Spleen (tissue), 11 donors: ENCODE measurements around the gene LRRFIP2. TPM values are rescaled to one million over a fixed set of nuclear protein-coding genes. Genes with fewer than 3 reads are reported as not detected.

ENCODE experiments used
- DNase-seq: peaks from one replicate; pipeline ENCODE4 v3.0.0-alpha.2; 2020
- H3K27ac ChIP-seq, 8 donors: fragments of 200-600 bp; sonication (generic) in 7 of 8; 1 replicate in 4 of 8; 2 replicates in 4 of 8; pipeline versions ENCODE4 v1.5.0 to v1.8.0; 2016 to 2021; ENCODE audit warnings: inconsistent platforms in 4 of 8, mild to moderate bottlenecking in 4 of 8, moderate library complexity in 1 of 8
- H3K27me3 ChIP-seq, 7 donors: fragments of 200-600 bp; sonication (generic) in 6 of 7; replicated peaks in 1 of 7; 1 replicate in 4 of 7; 2 replicates in 3 of 7; pipeline versions ENCODE4 v1.5.0 to v1.8.0; 2016 to 2021; ENCODE audit warnings: inconsistent platforms in 3 of 7, mild to moderate bottlenecking in 1 of 7
- H3K36me3 ChIP-seq, 6 donors: fragments of 200-600 bp; sonication (generic) in 5 of 6; 1 replicate in 4 of 6; 2 replicates in 2 of 6; pipeline versions ENCODE4 v1.5.0 to v1.8.0; 2016 to 2021; ENCODE audit warnings: inconsistent platforms in 2 of 6
- H3K4me1 ChIP-seq, 6 donors: fragments of 200-600 bp; sonication (generic) in 5 of 6; 1 replicate in 3 of 6; 2 replicates in 3 of 6; pipeline versions ENCODE4 v1.5.0 to v1.8.0; 2016 to 2021; ENCODE audit warnings: inconsistent platforms in 3 of 6
- H3K4me3 ChIP-seq, 8 donors: fragments of 200-600 bp; sonication (generic) in 7 of 8; 1 replicate in 4 of 8; 2 replicates in 4 of 8; pipeline versions ENCODE4 v1.5.0 to v1.8.0; 2016 to 2021; ENCODE audit warnings: inconsistent platforms in 4 of 8, mild to moderate bottlenecking in 4 of 8, moderate library complexity in 2 of 8
- H3K9me3 ChIP-seq, 8 donors: fragments of 200-600 bp; sonication (generic) in 7 of 8; 1 replicate in 4 of 8; 2 replicates in 4 of 8; pipeline versions ENCODE4 v1.5.0 to v1.8.0; 2016 to 2021; ENCODE audit warnings: inconsistent platforms in 4 of 8
- CTCF ChIP-seq, 11 experiments: fragments of 200-600 bp in 7 of 11; fragments of 450-650 bp in 4 of 11; sonication (generic) in 4 of 11; IDR thresholded peaks in 8 of 11; conservative IDR thresholded peaks in 3 of 11; 1 replicate in 7 of 11; 2 replicates in 4 of 11; pipeline versions ENCODE4 v1.4.0 to v1.8.0; 2016 to 2021; ENCODE audit warnings: antibody characterized with exemption in 11 of 11, inconsistent platforms in 4 of 11, mild to moderate bottlenecking in 1 of 11
- POLR2A ChIP-seq, 3 donors: fragments of 450-650 bp; IDR thresholded peaks; one replicate each; pipeline ENCODE4 v1.5.1; 2017; ENCODE audit warnings: antibody characterized with exemption in 3 of 3, mild to moderate bottlenecking in 1 of 3
- POLR2AphosphoS5 ChIP-seq, 3 donors: sonication (generic); formaldehyde crosslinking; IDR thresholded peaks; one replicate each; pipeline ENCODE4 v1.5.1; 2017; ENCODE audit warnings: antibody characterized with exemption in 3 of 3
- WGBS, 5 donors: extraction: QIAGEN DNeasy Blood & Tissue Kit in 3 of 5; methylation state at CpG; one replicate each; pipeline versions ENCODE4 v1.1.5 to v1.1.7; 2013 to 2018; 5-methylcytosine and 5-hydroxymethylcytosine counted together
- intact Hi-C: fragments of 100-400 bp; cut with DNase I; formaldehyde crosslinking; loops from one replicate; pipeline ENCODE4 v1.15.0; 2023; ENCODE audit warnings: low total_unique reads
- polyA plus RNA-seq, 3 donors: library from polyadenylated mRNA; stranded (reverse); fragments of 200-250 nt; gene quantifications; one replicate each; pipeline ENCODE4 v1.2.1, GENCODE V29; 2013
- total RNA-seq, 7 donors: library from RNA; depleted of rRNA in 3 of 7; stranded (reverse); fragments of >200 nt in 3 of 7; fragmentation: NEBNext Ultra II Directional in 4 of 7; extraction: Animal tissue kit (Norgen Biotek cat#: 25700) in 4 of 7; gene quantifications; one replicate each; pipeline versions ENCODE4 v1.1.0 to v1.2.1, GENCODE V29; 2016 to 2021
- donor health status: healthy with polysubstance abuse.
- donor health status: DM: no; HTN: no; CAD: no; lungs with moderate emphysema.
- donor health status: DM: no; HTN: no; CAD: no.
- donor health status: Bipolar disorder and iron deficiency.
- donor health status: healthy.
- donor health status: DM: no; HTN: no; CAD: no.
- donor health status: DM: yes; HTN: yes; CAD: no.

Gene LRRFIP2
- total and polyA plus RNA-seq, 10 donors = 18.9 to 111 (median 86.9) TPM

DNA sequence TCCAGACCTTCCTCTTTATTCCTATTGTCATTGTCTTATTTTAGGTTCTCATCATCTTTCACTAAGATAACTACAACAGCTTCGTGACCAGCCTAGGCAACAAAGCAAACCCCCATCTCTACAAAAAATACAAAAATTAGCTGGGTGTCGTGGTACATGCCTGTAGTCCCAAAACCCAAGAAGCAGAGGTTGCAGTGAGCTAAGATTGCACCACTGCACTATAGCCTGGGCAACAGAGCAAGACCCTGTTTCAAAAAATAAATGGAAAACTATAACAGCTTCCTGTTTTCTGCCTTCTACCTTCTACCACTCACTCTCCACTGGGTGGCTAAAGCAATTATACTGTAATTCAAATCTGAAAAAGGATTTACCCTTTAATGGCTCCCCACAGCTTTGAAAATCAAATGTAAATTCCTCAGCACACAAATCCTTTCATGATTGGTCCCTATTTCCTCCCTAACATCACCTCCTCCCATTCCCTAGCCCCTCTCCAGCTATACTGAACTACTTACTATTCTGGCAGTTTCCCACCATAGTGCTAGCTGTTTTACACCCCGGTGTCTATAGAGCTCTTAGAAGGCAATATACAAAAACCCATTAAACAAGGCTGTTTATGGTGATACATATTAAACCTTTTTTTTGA is 33.4 kb downstream of the LRRFIP2 start:
- no peak overlapping the region for H3K4me3 ChIP-seq
- TF ChIP-seq CTCF (IDR thresholded peaks at IDR 0.05 in 8 of 11, conservative IDR thresholded peaks at IDR 0.05 in 3 of 11) (no peak), POLR2AphosphoS5 (IDR thresholded peaks at IDR 0.05) (no peak), POLR2A (IDR thresholded peaks at IDR 0.05) (no peak)
- no peaks in the 10 kb centered on the region for H3K9me3 ChIP-seq
- intact Hi-C loops = no loop called here
- H3K27me3 ChIP-seq = no peaks in the 10 kb centered on the region
- peaks cover 10 to 74% (median 29%) of the 10 kb centered on the region in 6 donors for H3K4me1 ChIP-seq
- H3K36me3 ChIP-seq = peaks cover 0 to 33% (median 14%) of the 10 kb centered on the region in 6 donors
- DNase-seq = no peak
- peak overlapping the region in 2 of 8 donors; percentile 1 to 26 for H3K27ac ChIP-seq
- 93 to 97% (median 94%) methylated on average over 3 of the region's 3 CpGs for WGBS, 5 donors

GRCh38 chr3:37139567-37140052 is 34.8 kb downstream of the LRRFIP2 start:
- peaks cover 0 to 73% (median 18%) of the 10 kb centered on the region in 6 donors for H3K4me1 ChIP-seq
- no peak for DNase-seq
- TF ChIP-seq POLR2AphosphoS5 (IDR thresholded peaks at IDR 0.05) (no peak), POLR2A (IDR thresholded peaks at IDR 0.05) (no peak), CTCF (IDR thresholded peaks at IDR 0.05 in 8 of 11, conservative IDR thresholded peaks at IDR 0.05 in 3 of 11) (no peak)
- H3K36me3 ChIP-seq = peaks cover 0 to 31% (median 14%) of the 10 kb centered on the region in 6 donors
- intact Hi-C loops = no loop called here
- WGBS, 5 donors = 78 to 92% (median 86%) methylated on average over 1 of the region's 1 CpG
- peak overlapping the region in 2 of 8 donors; percentile 5 to 12 for H3K27ac ChIP-seq
- no peaks in the 10 kb centered on the region for H3K9me3 ChIP-seq
- H3K4me3 ChIP-seq = no peak overlapping the region
- no peaks in the 10 kb centered on the region for H3K27me3 ChIP-seq

GRCh38 chr3:37138816-37139215 is 35.6 kb downstream of the LRRFIP2 start:
- no peak for DNase-seq
- no peak for TF ChIP-seq POLR2A (IDR thresholded peaks at IDR 0.05)
- TF ChIP-seq POLR2AphosphoS5 (IDR thresholded peaks at IDR 0.05) = no peak
- TF ChIP-seq CTCF (IDR thresholded peaks at IDR 0.05 in 8 of 11, conservative IDR thresholded peaks at IDR 0.05 in 3 of 11) = no peak

GRCh38 chr3:37137516-37137915 is 36.9 kb downstream of the LRRFIP2 start:
- TF ChIP-seq CTCF (IDR thresholded peaks at IDR 0.05 in 8 of 11, conservative IDR thresholded peaks at IDR 0.05 in 3 of 11) (no peak), POLR2AphosphoS5 (IDR thresholded peaks at IDR 0.05) (no peak), POLR2A (IDR thresholded peaks at IDR 0.05) (no peak)
- Histone ChIP-seq H3K27me3 (no peaks in the 10 kb centered on the region), H3K4me3 (no peak overlapping the region), H3K9me3 (no peaks in the 10 kb centered on the region), H3K4me1 (peaks cover 0 to 74% (median 19%) of the 10 kb centered on the region in 6 donors), H3K27ac (peak overlapping the region in 3 of 8 donors; percentile 10 to 74 (median 27)), H3K36me3 (peaks cover 0 to 18% (median 2%) of the 10 kb centered on the region in 6 donors)
- no peak for DNase-seq
- WGBS, 5 donors = 34 to 60% (median 42%) methylated on average over 1 of the region's 1 CpG
- intact Hi-C loops = no loop called here

More at GRCh38 chr3:37138816-37139215, 35.6 kb downstream of the LRRFIP2 start:
- WGBS, 5 donors = 48 to 67% (median 52%) methylated on average over 2 of the region's 2 CpGs
- Histone ChIP-seq H3K36me3 (peaks cover 0 to 31% (median 14%) of the 10 kb centered on the region in 6 donors), H3K27ac (no peak overlapping the region), H3K9me3 (no peaks in the 10 kb centered on the region), H3K4me3 (no peak overlapping the region), H3K27me3 (no peaks in the 10 kb centered on the region), H3K4me1 (peaks cover 0 to 73% (median 17%) of the 10 kb centered on the region in 6 donors)
- intact Hi-C loops = no loop called here
